ENCODE data around the gene PCDHGB3. TPM values are rescaled to one million over a fixed set of nuclear protein-coding genes. Genes with fewer than 3 reads are reported as not detected.
A peak's percentile ranks its signal among the peaks of the same experiment; 100 is the strongest.

The PCDHGB3 gene
- total and polyA plus RNA-seq, 9 of the 15 experiments (the other 6 are each of a cell fraction or from before 2014, with no cell fraction given): 0.05 to 0.19 (median 0.11) TPM; not detected in 2

DNA sequence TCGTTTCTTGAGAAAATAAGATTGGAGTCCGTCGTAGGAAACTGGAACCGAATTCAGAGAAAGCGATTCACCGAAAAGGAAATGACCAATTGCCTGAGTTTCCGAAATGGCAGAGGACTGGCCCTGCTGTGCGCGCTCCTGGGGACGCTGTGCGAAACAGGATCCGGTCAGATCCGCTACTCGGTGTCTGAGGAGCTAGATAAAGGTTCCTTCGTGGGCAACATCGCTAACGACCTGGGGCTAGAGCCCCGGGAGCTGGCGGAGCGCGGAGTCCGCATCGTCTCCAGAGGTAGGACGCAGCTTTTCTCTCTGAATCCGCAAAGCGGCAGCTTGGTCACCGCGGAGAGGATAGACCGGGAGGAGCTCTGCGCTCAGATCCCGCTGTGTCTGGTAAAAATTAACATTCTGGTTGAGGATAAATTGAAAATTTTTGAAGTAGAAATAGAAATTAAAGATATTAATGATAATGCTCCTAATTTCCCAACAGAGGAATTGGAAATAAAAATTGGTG, 26.0 kb upstream of the PCDHGB3 start:
- 23% methylated on average over 30 of the region's 31 CpGs for WGBS (ENCODE audit: insufficient coverage, low coverage, missing lambda C conversion rate)
- peaks cover 9 to 22% of the 10 kb centered on the region in 2 experiments for H3K27me3 ChIP-seq (ENCODE audit: control insufficient read depth in 2 of 2, insufficient read depth in 2 of 2, low read length in 2 of 2)
- H3K36me3 ChIP-seq (ENCODE audit: control insufficient read depth, insufficient read depth, low read length): no peaks in the 10 kb centered on the region
- H2AFZ ChIP-seq (ENCODE audit: low read depth, low read length): peak overlapping the region; percentile 89
- intact Hi-C loops (cut with micrococcal nuclease) (loop anchor here (5.0 kb wide), 1 partner anchor 168 kb away; no protein-coding TSS in a partner anchor), in situ Hi-C loops (cut with MboI) (no loop called here)
- DNase-seq (ENCODE audit: extremely low read depth in 1 of 4, low spot score in 3 of 4): peak in 1 of 4 experiments; percentile 20
- no peaks in the 10 kb centered on the region for H4K20me1 ChIP-seq (replicated peaks; ENCODE audit: control insufficient read depth, insufficient read depth, low read length)
- ChIA-PET CTCF (ENCODE audit: low intra/inter-chr PET ratio) (interaction anchor here (0.7 to 2.0 kb wide), 3 partner anchors 21 to 214 kb away, joined by 3 to 4 read pairs (median 4); no protein-coding TSS in a partner anchor), POLR2A (interaction anchor here (1.1 kb wide), 1 partner anchor 220 kb away, joined by 4 read pairs; no protein-coding TSS in a partner anchor)
- TSS peak; percentile 42 for BruUV-seq (replicated peaks)
- no peak overlapping the region for H3K27ac ChIP-seq (ENCODE audit: extremely low read depth, low read depth, low read length)
- H3K4me3 ChIP-seq: peak overlapping the region; percentile 40
- peak; percentile 73 for ATAC-seq
- H3K9me3 ChIP-seq (replicated peaks; ENCODE audit: control insufficient read depth, insufficient read depth, low read depth, low read length): no peaks in the 10 kb centered on the region
- H3K4me2 ChIP-seq (ENCODE audit: insufficient read depth, low read length): peak overlapping the region; percentile 72
- H3K4me1 ChIP-seq (replicated peaks in 1 of 2; ENCODE audit: control insufficient read depth in 2 of 2, insufficient read depth in 2 of 2, low read length in 2 of 2): peaks cover 0 to 7% of the 10 kb centered on the region in 2 experiments; a peak in 2 of 5 replicates
- no peaks in the 10 kb centered on the region for H3K9me1 ChIP-seq (ENCODE audit: control insufficient read depth, insufficient read depth, low read length)
- H3K79me2 ChIP-seq (ENCODE audit: control insufficient read depth, insufficient read depth, low read length): no peaks in the 10 kb centered on the region
- H3K9ac ChIP-seq (ENCODE audit: insufficient read depth in 1 of 2, low read depth in 2 of 2, low read length in 2 of 2): peak overlapping the region; percentile 37 to 39
- no peak for FAIRE-seq
- TF ChIP-seq ZBTB11 (CRISPR knock-in tag; IDR thresholded peaks at IDR 0.05) (no peak), TBP (optimal IDR thresholded peaks at IDR 0.05; ENCODE audit: low read depth, low read length) (no peak), TAF1 (IDR thresholded peaks at IDR 0.05; ENCODE audit: control insufficient read depth, extremely low read depth, insufficient read depth, low read length, severe bottlenecking) (no peak), BMI1 (IDR thresholded peaks at IDR 0.05; ENCODE audit: low read length) (no peak), PHB2 (IDR thresholded peaks at IDR 0.05; ENCODE audit: low read depth) (no peak), KAT8 (IDR thresholded peaks at IDR 0.05; ENCODE audit: low read depth) (peak; percentile 71), TRIM25 (IDR thresholded peaks at IDR 0.05; ENCODE audit: borderline replicate concordance) (no peak), YY1 (IDR thresholded peaks at IDR 0.05; ENCODE audit: borderline replicate concordance in 1 of 3, control insufficient read depth in 1 of 3, extremely low read depth in 1 of 3, insufficient read depth in 3 of 3, insufficient read length in 1 of 3, insufficient replicate concordance in 2 of 3, low read depth in 1 of 3, low read length in 2 of 3) (peak in 1 of 3 experiments; percentile 44), DPF2 (IDR thresholded peaks at IDR 0.05) (no peak)

Measured in K562 (cell line).